Measurements from ENCODE around the gene CKS2. TPM values are rescaled to one million over a fixed set of nuclear protein-coding genes. Genes with fewer than 3 reads are reported as not detected.

CKS2 gene
- total and polyA plus RNA-seq, 8 donors, result 1.4 to 84.0 (median 39.1) TPM; not detected in 2

- H3K36me3 ChIP-seq, result peaks cover 73 to 100% (median 100%) of the 10 kb centered on the region in 4 donors
- 90 to 94% (median 92%) methylated on average over 5 of the region's 5 CpGs for WGBS, 5 donors
- TF ChIP-seq EP300 (IDR thresholded peaks at IDR 0.05) (no peak), POLR2A (IDR thresholded peaks at IDR 0.05) (no peak), POLR2AphosphoS5 (IDR thresholded peaks at IDR 0.05) (no peak), CTCF (IDR thresholded peaks at IDR 0.05) (no peak)
- no peak overlapping the region for H3K27ac ChIP-seq
- H3K4me3 ChIP-seq, result no peak overlapping the region
- H3K4me1 ChIP-seq, result peaks cover 0 to 18% (median 5%) of the 10 kb centered on the region in 4 donors
- DNase-seq, result no peak
- no peaks in the 10 kb centered on the region for H3K27me3 ChIP-seq
- no peaks in the 10 kb centered on the region for H3K9me3 ChIP-seq
- intact Hi-C loops (cut with DNase I; ENCODE audit: low total_unique reads), result no loop called here
Measured at GRCh38 chr9:89347651-89348050, 36.7 kb downstream of the CKS2 start.

- TF ChIP-seq EP300 (IDR thresholded peaks at IDR 0.05) (no peak), POLR2AphosphoS5 (IDR thresholded peaks at IDR 0.05) (no peak), POLR2A (IDR thresholded peaks at IDR 0.05) (no peak), CTCF (IDR thresholded peaks at IDR 0.05) (no peak)
- H3K4me3 ChIP-seq, result no peak overlapping the region
- H3K9me3 ChIP-seq, result no peaks in the 10 kb centered on the region
- no peak for DNase-seq
- 87 to 93% (median 93%) methylated on average over 6 of the region's 6 CpGs for WGBS, 5 donors
- H3K27me3 ChIP-seq, result no peaks in the 10 kb centered on the region
- intact Hi-C loops (cut with DNase I; ENCODE audit: low total_unique reads), result no loop called here
- no peak overlapping the region for H3K27ac ChIP-seq
- peaks cover 66 to 100% (median 100%) of the 10 kb centered on the region in 4 donors for H3K36me3 ChIP-seq
- H3K4me1 ChIP-seq, result peaks cover 0 to 25% (median 5%) of the 10 kb centered on the region in 4 donors
Measured at GRCh38 chr9:89349607-89350006, 38.6 kb downstream of the CKS2 start.

- no peaks in the 10 kb centered on the region for H3K9me3 ChIP-seq
- intact Hi-C loops (cut with DNase I; ENCODE audit: low total_unique reads), result no loop called here
- peaks cover 0 to 25% (median 5%) of the 10 kb centered on the region in 4 donors for H3K4me1 ChIP-seq
- no peak for DNase-seq
- peaks cover 65 to 100% (median 100%) of the 10 kb centered on the region in 4 donors for H3K36me3 ChIP-seq
- no peaks in the 10 kb centered on the region for H3K27me3 ChIP-seq
- TF ChIP-seq CTCF (IDR thresholded peaks at IDR 0.05), result no peak
- TF ChIP-seq POLR2AphosphoS5 (IDR thresholded peaks at IDR 0.05), result no peak
- H3K27ac ChIP-seq, result no peak overlapping the region
- 54 to 78% (median 70%) methylated on average over 2 of the region's 2 CpGs for WGBS, 5 donors
- no peak overlapping the region for H3K4me3 ChIP-seq
Measured at GRCh38 chr9:89350988-89351557, 40.1 kb downstream of the CKS2 start.

- H3K9me3 ChIP-seq, result no peaks in the 10 kb centered on the region
- no peak for TF ChIP-seq POLR2AphosphoS5 (IDR thresholded peaks at IDR 0.05)
- no peak for DNase-seq
- no peak overlapping the region for H3K27ac ChIP-seq
- intact Hi-C loops (cut with DNase I; ENCODE audit: low total_unique reads), result no loop called here
- H3K4me3 ChIP-seq, result no peak overlapping the region
- WGBS, 5 donors, result 94 to 98% (median 96%) methylated on average over 6 of the region's 6 CpGs
- H3K36me3 ChIP-seq, result peaks cover 69 to 100% (median 100%) of the 10 kb centered on the region in 4 donors
- no peaks in the 10 kb centered on the region for H3K27me3 ChIP-seq
- peaks cover 0 to 25% (median 5%) of the 10 kb centered on the region in 4 donors for H3K4me1 ChIP-seq
Measured at GRCh38 chr9:89351584-89352300, 40.7 kb downstream of the CKS2 start.

- Histone ChIP-seq H3K27me3 (no peaks in the 10 kb centered on the region), H3K4me3 (no peak overlapping the region), H3K4me1 (peaks cover 0 to 25% (median 5%) of the 10 kb centered on the region in 4 donors), H3K9me3 (no peaks in the 10 kb centered on the region), H3K36me3 (peaks cover 70 to 100% (median 100%) of the 10 kb centered on the region in 4 donors), H3K27ac (peak overlapping the region in 1 of 5 donors; percentile 0)
- TF ChIP-seq EP300 (IDR thresholded peaks at IDR 0.05) (no peak), CTCF (IDR thresholded peaks at IDR 0.05) (no peak), POLR2A (IDR thresholded peaks at IDR 0.05) (no peak), POLR2AphosphoS5 (IDR thresholded peaks at IDR 0.05) (no peak)
- 47 to 65% (median 58%) methylated on average over 3 of the region's 3 CpGs for WGBS, 5 donors
- DNase-seq, result no peak
- intact Hi-C loops (cut with DNase I; ENCODE audit: low total_unique reads), result no loop called here
Measured at GRCh38 chr9:89352451-89352850, 41.5 kb downstream of the CKS2 start.
